Forelimb muscle (tissue), 1 donor: ENCODE measurements around the gene FER. TPM values are rescaled to one million over a fixed set of nuclear protein-coding genes. Genes with fewer than 3 reads are reported as not detected.
"Not testable (repeated sequence)": the region's sequence is repeated elsewhere in the genome, so short reads cannot be mapped to it uniquely, and the experiment has no call there.

Source experiments
- DNase-seq: peaks from one replicate; pipeline ENCODE4 v3.0.0-alpha.2; 2013; ENCODE audit warnings: low read depth
- polyA plus RNA-seq: library from polyadenylated mRNA; unstranded; fragments of 120-200 nt; gene quantifications from one replicate; pipeline ENCODE4 v1.2.1, GENCODE V29; 2013; ENCODE audit not compliant: insufficient read length

Gene FER
- polyA plus RNA-seq, 1 donor: 8.9 TPM

DNA sequence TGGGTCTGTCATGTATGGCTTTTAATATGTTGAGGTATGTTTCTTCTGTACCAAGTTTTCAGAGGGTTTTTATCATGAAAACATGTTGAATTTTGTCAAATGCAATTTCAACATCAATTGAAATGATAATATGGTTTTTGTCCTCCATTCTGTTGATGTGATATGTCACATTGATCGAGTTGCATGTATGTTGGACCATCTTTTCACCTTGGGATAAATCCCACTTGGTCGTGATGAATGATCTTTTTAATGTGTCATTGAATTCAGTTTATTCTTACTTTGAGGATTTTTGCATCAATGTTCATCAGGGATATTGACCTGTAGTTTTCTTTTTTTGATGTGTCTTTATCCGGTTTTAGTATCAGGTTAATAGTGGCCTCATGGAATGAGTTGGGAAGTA lies 373.5 kb downstream of the FER start:
- DNase-seq: no peak

- DNase-seq: no peak
Observed at GRCh38 chr5:109125755-109126429, 378.2 kb downstream of the FER start.

DNA sequence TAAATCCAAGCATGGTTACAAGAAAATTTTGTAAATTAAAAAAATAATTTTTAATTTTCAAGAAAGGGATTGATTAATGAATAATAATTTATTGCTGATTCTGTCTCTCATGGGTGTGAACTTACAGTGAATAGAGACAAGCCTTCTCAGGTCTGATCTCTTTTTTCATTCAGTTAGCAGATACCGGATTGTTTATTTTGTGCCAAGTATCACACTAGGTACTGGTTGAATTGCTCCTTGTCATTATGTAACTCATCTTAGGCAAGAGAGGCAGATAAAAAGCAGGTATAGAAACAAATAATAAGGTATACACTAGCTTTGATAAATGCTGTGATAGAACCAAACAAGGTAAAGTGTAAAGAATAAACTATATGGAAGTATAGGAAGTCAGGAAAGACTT lies 378.8 kb downstream of the FER start:
- DNase-seq: no peak

DNA sequence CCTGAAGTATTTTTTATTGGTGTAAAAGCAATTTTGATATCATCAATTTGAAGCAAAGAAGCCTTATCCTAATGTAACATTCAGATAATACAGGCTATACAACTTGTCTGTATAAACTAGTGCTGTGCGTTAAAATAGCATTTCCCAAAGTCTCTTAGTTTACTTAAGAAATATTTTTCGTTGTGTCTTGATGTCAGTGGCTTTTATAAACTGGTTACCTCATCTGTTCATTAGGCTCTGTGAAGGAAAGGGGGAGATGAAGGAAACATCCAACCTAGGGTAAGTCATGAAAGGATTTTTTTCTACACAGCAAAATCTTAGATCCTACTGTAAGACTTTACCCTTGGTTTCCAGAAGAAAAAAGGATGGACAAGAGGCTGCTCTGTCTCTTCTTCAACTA lies 389.2 kb downstream of the FER start:
- no peak for DNase-seq

DNA sequence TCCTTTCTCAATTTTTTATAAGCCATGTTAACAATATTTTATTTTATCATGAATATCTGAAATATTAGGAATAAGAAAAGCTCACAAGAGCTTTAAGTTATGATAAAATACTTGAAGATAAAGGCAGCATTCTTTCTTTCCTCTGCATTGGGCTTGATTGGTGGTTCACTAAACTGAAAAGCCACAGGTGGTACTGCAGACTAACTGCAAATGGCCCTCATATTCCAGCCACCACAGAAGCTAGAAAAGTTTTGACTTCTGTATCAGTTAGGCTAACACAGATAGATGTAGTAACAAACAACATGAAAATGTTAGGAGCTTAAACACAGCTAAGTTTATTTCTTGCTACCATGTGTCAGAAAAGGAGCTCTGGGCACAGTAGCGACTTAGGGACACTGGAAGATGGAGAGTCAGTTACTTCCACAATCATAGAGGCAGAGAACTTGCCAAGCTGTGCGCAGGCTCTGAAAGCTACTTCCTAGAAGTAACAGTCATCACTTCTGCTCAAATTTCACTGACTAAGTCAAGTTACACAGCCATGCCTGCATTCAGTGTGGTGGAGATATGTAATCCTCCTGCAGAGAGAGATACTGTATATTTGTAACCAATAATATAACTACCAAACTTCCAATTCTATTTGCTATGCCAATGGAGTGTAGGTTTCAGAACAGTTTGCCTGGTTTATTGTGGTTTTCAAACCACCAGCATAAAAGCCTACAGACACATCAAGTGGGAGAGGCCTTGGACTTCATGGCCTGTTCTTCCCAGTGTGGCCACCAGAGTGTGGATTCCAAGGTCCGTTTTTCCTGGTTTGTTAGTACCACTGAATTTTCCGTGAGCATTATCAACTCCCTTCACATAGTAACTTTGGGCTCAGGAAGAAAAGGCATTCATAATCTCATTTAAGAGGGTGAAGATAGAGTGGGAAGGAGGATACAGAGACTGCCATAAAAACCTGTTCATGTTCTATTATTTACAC lies 393.8 kb downstream of the FER start:
- DNase-seq: no peak

GRCh38 chr5:109143031-109143430 lies 395.3 kb downstream of the FER start:
- no peak for DNase-seq

GRCh38 chr5:109145139-109145538 lies 397.4 kb downstream of the FER start:
- DNase-seq: no peak

DNA sequence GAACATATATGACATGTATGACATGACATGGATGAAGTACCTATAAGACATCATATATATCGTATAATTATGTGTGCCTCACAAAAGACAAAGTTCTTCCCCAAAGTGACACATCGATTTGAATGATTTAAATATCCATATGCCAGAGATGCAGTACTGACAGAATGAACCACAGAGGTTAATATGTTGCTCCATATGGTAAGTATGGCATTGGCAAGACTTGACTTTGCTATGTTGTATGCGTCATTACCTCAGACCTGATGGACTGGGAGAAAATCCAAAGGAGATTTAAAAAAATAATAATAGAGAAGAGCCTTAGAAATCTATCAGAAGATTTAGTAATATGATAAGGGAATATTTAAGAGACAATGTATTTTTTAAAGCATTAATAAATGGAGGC lies 398.9 kb downstream of the FER start:
- DNase-seq: no peak

DNA sequence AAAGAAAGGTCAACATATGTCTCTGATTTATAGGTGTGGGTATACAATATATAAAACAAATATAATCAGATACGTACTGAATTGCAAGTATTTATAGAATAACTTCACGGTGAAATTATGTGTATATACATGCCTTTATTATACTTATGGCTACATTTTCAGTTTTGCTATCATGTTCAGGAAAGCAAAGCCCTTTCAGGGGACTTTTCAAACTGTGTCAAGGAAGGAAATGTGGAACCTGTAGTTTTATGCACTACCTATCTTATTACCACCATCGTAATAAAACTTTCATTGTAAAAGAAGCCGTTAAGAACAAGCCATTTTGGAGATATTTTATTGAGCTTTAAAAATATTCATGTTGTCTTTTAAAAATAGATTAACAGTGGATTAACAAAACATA lies 404.9 kb downstream of the FER start:
- no peak for DNase-seq

GRCh38 chr5:109155625-109156024 lies 407.9 kb downstream of the FER start:
- no peak for DNase-seq

GRCh38 chr5:109156885-109157284 lies 409.2 kb downstream of the FER start:
- no peak for DNase-seq

GRCh38 chr5:109160468-109160867 lies 412.8 kb downstream of the FER start:
- no peak for DNase-seq

GRCh38 chr5:109161914-109162683 lies 414.4 kb downstream of the FER start:
- DNase-seq: no peak

GRCh38 chr5:109163336-109163735 lies 415.6 kb downstream of the FER start:
- DNase-seq: no peak

- no peak for DNase-seq
Observed at GRCh38 chr5:109164001-109164400, 416.3 kb downstream of the FER start.

- DNase-seq: no peak
Observed at GRCh38 chr5:109167586-109167985, 419.9 kb downstream of the FER start.

DNA sequence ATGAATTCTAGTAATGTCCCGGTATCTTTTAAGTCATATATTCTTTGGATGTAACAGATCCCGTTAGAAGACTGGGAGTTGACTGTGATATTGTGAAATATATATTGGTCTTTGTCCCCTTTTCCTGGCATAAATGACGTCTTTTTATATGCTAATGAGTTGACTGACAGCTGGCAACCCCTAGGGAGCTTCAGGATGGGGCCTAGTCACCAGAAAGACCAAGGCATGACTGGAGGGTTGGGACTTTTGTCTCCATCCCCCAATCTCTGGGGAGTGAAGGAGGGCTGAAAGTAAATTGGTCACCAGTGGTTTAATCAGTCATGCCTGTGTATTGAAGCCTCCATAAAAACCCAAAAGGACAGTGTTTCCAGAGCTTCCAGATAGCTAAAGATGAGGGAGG lies 420.5 kb downstream of the FER start:
- no peak for DNase-seq

DNA sequence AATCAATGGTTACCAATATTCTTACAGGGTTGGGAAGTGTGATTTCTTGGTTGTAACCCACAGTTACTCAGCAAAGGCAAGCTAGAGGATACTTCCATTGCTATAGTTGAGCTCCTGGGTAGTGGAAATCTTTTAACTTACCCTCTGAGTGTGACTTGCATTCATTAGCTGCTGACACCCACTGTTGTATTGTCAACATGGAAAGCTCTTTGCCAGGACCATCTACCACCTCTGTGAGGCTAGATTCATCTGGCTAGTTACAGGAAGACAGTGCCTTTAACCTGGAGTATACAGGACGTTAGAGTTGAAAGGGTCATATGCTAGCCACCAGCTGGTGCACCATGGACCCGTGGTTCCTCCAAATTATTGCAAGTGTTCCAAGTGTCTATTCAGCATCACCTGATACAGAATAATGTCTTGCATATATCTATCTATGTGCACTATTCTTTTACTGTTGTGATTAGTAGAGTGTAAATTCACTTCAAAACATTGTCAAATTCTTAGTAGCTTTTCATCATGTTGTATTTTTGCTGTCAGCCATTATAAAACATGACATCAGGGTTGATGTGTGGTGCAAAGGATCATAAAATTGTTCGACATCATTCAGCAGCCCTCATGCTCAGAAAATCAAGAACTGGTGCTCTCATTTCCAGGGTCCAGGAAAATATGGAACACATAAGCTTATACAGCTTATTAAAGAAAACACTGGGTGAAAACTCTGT lies 423.1 kb downstream of the FER start:
- DNase-seq: no peak

DNA sequence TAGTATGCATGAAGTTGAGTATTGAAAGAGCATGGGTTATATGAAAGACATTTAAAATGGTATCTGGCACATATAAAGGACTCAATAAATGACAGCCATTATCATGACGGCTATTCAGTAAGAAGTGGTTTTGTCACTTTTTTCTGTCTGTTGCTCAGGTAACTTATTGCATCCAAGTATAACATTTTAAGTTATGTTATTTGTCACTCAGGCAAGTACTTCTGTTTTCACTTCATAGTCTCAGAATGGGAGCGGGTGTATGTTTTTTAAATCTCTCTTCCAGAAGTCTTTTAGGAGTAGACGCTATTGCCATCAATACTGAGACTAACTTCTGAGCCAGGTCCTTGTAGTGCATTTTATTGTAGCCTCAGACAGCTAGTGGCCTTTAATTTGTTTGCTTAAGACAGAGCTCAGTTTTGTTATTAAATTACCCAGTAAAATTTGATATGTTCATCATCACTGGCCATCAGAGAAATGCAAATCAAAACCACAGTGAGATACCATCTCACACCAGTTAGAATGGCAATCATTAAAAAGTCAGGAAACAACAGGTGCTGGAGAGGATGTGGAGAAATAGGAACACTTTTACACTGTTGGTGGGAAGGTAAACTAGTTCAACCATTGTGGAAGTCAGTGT lies 423.9 kb downstream of the FER start:
- not testable (repeated sequence) for DNase-seq

DNA sequence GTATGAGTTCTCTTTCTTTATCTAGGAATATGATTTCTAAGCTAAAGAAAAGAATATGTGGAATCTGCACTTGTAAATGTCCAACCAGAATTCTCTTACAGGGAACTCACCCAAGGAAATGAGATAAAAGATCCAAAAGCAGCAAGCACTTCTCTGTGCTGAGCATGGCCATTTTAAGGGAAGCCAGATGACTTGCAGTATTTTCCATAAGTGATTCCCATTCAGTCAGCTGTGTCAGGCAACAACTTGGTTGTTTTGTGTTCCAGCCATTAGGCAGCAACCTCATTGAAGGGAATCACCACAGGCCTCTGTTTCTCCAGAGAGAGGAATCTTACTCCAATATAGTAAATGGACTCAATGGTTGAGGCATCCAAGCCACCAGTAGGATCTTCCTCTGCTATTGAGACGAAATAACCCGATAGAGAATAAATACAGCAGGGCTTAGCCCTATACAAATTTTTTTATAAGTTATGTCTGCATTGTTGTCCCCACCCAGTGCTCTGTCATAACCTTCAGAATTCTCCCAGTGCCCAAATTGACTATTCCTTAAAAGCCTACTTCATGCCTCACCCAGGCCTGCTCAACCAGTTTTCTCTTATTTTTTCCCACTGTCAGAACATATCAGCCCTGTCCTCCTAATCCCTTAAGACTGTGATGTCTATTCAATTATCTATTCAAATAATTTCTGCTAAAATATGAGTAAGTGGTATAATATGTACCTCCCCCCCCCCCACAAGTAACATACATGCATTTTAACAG lies 425.5 kb downstream of the FER start:
- no peak for DNase-seq
